ENCODE measurements around the gene RUNX1.

The RUNX1 gene

GRCh38 chr21:34764715-34765284, 284.3 kb downstream of the RUNX1 start:
- Histone ChIP-seq H3K4me1 (ENCODE audit: control insufficient read depth in 1 of 2, insufficient read depth in 2 of 2, low read length in 2 of 2) (no peaks in the 10 kb centered on the region), H4K91ac (ENCODE audit: low read depth, low read length) (no peak overlapping the region), H2AFZ (ENCODE audit: insufficient read depth, low read length, poor library complexity) (no peak overlapping the region), H4K8ac (ENCODE audit: low read depth, low read length) (no peak overlapping the region), H2BK5ac (ENCODE audit: low read depth, low read length, poor library complexity) (no peak overlapping the region), H3K4me2 (ENCODE audit: low read length) (no peak overlapping the region), H3K27me3 (ENCODE audit: insufficient read depth, low read length) (no peaks in the 10 kb centered on the region), H3K36me3 (ENCODE audit: control insufficient read depth in 1 of 2, insufficient read depth in 2 of 2, low read length in 2 of 2) (no peaks in the 10 kb centered on the region), H3K23ac (ENCODE audit: low read length) (no peak overlapping the region), H3K14ac (ENCODE audit: low read length) (no peak overlapping the region), H3K18ac (ENCODE audit: low read length) (no peak overlapping the region), H4K12ac (ENCODE audit: low read depth, low read length) (no peak overlapping the region), H3K4me3 (ENCODE audit: low read depth, low read length) (no peak overlapping the region), H2BK12ac (ENCODE audit: low read length) (no peak overlapping the region), H2BK120ac (ENCODE audit: insufficient read depth, low read length, poor library complexity) (no peak overlapping the region), H3K79me2 (ENCODE audit: control insufficient read depth, insufficient read depth, low read length, poor library complexity) (no peaks in the 10 kb centered on the region), H2AK5ac (ENCODE audit: low read length) (no peak overlapping the region), H3K9me3 (ENCODE audit: insufficient read depth, low read depth, low read length) (peaks cover 1% of the 10 kb centered on the region), H3K4ac (ENCODE audit: low read depth, low read length) (no peak overlapping the region), H3K27ac (ENCODE audit: low read depth, low read length) (no peak overlapping the region), H3K79me1 (ENCODE audit: low read length) (no peaks in the 10 kb centered on the region), H3K9ac (ENCODE audit: low read length) (no peak overlapping the region)
- WGBS (ENCODE audit: extremely low coverage, insufficient coverage, insufficient read length) = no CpG with 5 or more reads among the region's 3 CpGs
- no peak for DNase-seq

GRCh38 chr21:34762786-34763185, 286.3 kb downstream of the RUNX1 start:
- Histone ChIP-seq H3K4ac (ENCODE audit: low read depth, low read length) (no peak overlapping the region), H3K9me3 (ENCODE audit: insufficient read depth, low read depth, low read length) (peaks cover 1% of the 10 kb centered on the region), H3K4me2 (ENCODE audit: low read length) (no peak overlapping the region), H3K4me3 (ENCODE audit: low read depth, low read length) (no peak overlapping the region), H2AFZ (ENCODE audit: insufficient read depth, low read length, poor library complexity) (no peak overlapping the region), H3K18ac (ENCODE audit: low read length) (no peak overlapping the region), H3K79me2 (ENCODE audit: control insufficient read depth, insufficient read depth, low read length, poor library complexity) (no peaks in the 10 kb centered on the region), H4K91ac (ENCODE audit: low read depth, low read length) (no peak overlapping the region), H3K14ac (ENCODE audit: low read length) (no peak overlapping the region), H3K79me1 (ENCODE audit: low read length) (no peaks in the 10 kb centered on the region), H2AK5ac (ENCODE audit: low read length) (no peak overlapping the region), H3K27me3 (ENCODE audit: insufficient read depth, low read length) (no peaks in the 10 kb centered on the region), H2BK120ac (ENCODE audit: insufficient read depth, low read length, poor library complexity) (no peak overlapping the region), H2BK12ac (ENCODE audit: low read length) (no peak overlapping the region), H3K9ac (ENCODE audit: low read length) (no peak overlapping the region), H4K8ac (ENCODE audit: low read depth, low read length) (no peak overlapping the region), H3K36me3 (ENCODE audit: control insufficient read depth in 1 of 2, insufficient read depth in 2 of 2, low read length in 2 of 2) (no peaks in the 10 kb centered on the region), H3K23ac (ENCODE audit: low read length) (no peak overlapping the region), H3K27ac (ENCODE audit: low read depth, low read length) (no peak overlapping the region), H2BK5ac (ENCODE audit: low read depth, low read length, poor library complexity) (no peak overlapping the region), H4K12ac (ENCODE audit: low read depth, low read length) (no peak overlapping the region), H3K4me1 (ENCODE audit: control insufficient read depth in 1 of 2, insufficient read depth in 2 of 2, low read length in 2 of 2) (peaks cover 2 to 3% of the 10 kb centered on the region in 2 experiments)
- DNase-seq = no peak
- WGBS (ENCODE audit: extremely low coverage, insufficient coverage, insufficient read length) = no CpG with 5 or more reads among the region's 1 CpG

- H4K8ac ChIP-seq (ENCODE audit: low read depth, low read length) = no peak overlapping the region
- H3K4me1 ChIP-seq (ENCODE audit: control insufficient read depth in 1 of 2, insufficient read depth in 2 of 2, low read length in 2 of 2) = peaks cover 2 to 3% of the 10 kb centered on the region in 2 experiments
- H3K27ac ChIP-seq (ENCODE audit: low read depth, low read length) = no peak overlapping the region
- no peak for DNase-seq
- peaks cover 1% of the 10 kb centered on the region for H3K9me3 ChIP-seq (ENCODE audit: insufficient read depth, low read depth, low read length)
- H2BK12ac ChIP-seq (ENCODE audit: low read length) = no peak overlapping the region
- H2BK5ac ChIP-seq (ENCODE audit: low read depth, low read length, poor library complexity) = no peak overlapping the region
- H3K14ac ChIP-seq (ENCODE audit: low read length) = no peak overlapping the region
- H3K18ac ChIP-seq (ENCODE audit: low read length) = no peak overlapping the region
- H4K91ac ChIP-seq (ENCODE audit: low read depth, low read length) = no peak overlapping the region
- H3K36me3 ChIP-seq (ENCODE audit: control insufficient read depth in 1 of 2, insufficient read depth in 2 of 2, low read length in 2 of 2) = no peaks in the 10 kb centered on the region
- H3K4me2 ChIP-seq (ENCODE audit: low read length) = no peak overlapping the region
- H3K4me3 ChIP-seq (ENCODE audit: low read depth, low read length) = no peak overlapping the region
- no peak overlapping the region for H2AK5ac ChIP-seq (ENCODE audit: low read length)
- no peaks in the 10 kb centered on the region for H3K79me2 ChIP-seq (ENCODE audit: control insufficient read depth, insufficient read depth, low read length, poor library complexity)
- H3K23ac ChIP-seq (ENCODE audit: low read length) = no peak overlapping the region
- H3K79me1 ChIP-seq (ENCODE audit: low read length) = no peaks in the 10 kb centered on the region
- H2BK120ac ChIP-seq (ENCODE audit: insufficient read depth, low read length, poor library complexity) = no peak overlapping the region
- H3K9ac ChIP-seq (ENCODE audit: low read length) = no peak overlapping the region
- no peak overlapping the region for H2AFZ ChIP-seq (ENCODE audit: insufficient read depth, low read length, poor library complexity)
- no peaks in the 10 kb centered on the region for H3K27me3 ChIP-seq (ENCODE audit: insufficient read depth, low read length)
- no peak overlapping the region for H3K4ac ChIP-seq (ENCODE audit: low read depth, low read length)
- no CpG with 5 or more reads among the region's 2 CpGs for WGBS (ENCODE audit: extremely low coverage, insufficient coverage, insufficient read length)
- no peak overlapping the region for H4K12ac ChIP-seq (ENCODE audit: low read depth, low read length)
Measured at GRCh38 chr21:34761758-34762330, 287.3 kb downstream of the RUNX1 start.

DNA sequence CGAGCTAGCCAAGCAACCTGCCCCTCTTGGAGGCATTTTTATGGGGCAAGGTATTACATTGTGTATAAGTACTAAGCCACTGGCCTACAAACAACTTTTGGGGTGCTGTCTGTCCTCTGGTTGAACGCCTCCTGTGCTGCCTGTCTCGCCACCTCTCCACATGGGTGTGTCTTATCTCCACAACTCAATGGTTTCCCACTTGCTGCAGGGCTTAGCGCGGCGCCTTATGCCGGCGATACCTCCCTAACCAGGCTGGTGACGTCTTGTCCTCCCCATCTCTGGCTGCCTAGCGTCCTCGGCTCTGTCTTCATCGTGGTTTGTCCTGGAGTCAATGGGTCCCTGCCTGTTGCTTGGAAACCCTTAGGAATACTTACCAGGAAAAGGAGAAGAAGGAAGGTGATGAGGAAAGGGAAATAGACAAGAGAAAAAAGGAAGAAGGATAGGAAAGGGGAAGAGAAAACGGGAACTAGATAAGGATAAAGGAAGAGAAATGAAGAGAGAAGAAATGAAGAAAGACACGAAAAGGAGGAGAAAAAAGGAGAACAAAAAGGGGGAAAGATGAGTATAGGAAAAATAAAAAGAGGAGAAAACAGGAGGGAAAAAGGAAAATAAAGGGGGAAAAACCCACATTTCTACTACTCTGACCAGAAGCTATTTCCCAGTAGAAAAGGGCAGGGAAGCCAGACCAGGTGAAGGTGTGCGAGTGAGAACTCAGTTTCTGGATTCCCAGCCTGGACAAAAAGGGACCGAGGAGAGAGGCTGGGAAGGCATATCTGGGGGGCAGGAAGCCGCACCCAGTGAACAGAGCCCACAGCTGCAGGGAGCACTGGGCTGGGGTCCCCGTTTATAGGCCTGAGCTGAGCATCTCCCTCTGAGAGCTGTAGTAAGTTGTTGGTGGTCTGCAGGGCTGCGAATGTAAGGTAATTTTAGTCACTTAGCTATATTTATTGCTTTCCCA, 294.1 kb downstream of the RUNX1 start:
- no peak overlapping the region for H3K9ac ChIP-seq (ENCODE audit: low read length)
- no peak overlapping the region for H3K4ac ChIP-seq (ENCODE audit: low read depth, low read length)
- peaks cover 2 to 3% of the 10 kb centered on the region in 2 experiments for H3K4me1 ChIP-seq (ENCODE audit: control insufficient read depth in 1 of 2, insufficient read depth in 2 of 2, low read length in 2 of 2)
- no peaks in the 10 kb centered on the region for H3K27me3 ChIP-seq (ENCODE audit: insufficient read depth, low read length)
- H3K4me3 ChIP-seq (ENCODE audit: low read depth, low read length) = no peak overlapping the region
- no peak overlapping the region for H2BK120ac ChIP-seq (ENCODE audit: insufficient read depth, low read length, poor library complexity)
- H3K14ac ChIP-seq (ENCODE audit: low read length) = no peak overlapping the region
- no peak overlapping the region for H3K4me2 ChIP-seq (ENCODE audit: low read length)
- H3K79me2 ChIP-seq (ENCODE audit: control insufficient read depth, insufficient read depth, low read length, poor library complexity) = no peaks in the 10 kb centered on the region
- no peak overlapping the region for H4K91ac ChIP-seq (ENCODE audit: low read depth, low read length)
- H3K79me1 ChIP-seq (ENCODE audit: low read length) = no peaks in the 10 kb centered on the region
- no peak overlapping the region for H2BK12ac ChIP-seq (ENCODE audit: low read length)
- H2BK5ac ChIP-seq (ENCODE audit: low read depth, low read length, poor library complexity) = no peak overlapping the region
- no peaks in the 10 kb centered on the region for H3K9me3 ChIP-seq (ENCODE audit: insufficient read depth, low read depth, low read length)
- no peak overlapping the region for H2AK5ac ChIP-seq (ENCODE audit: low read length)
- no peak overlapping the region for H4K8ac ChIP-seq (ENCODE audit: low read depth, low read length)
- no peak overlapping the region for H4K12ac ChIP-seq (ENCODE audit: low read depth, low read length)
- WGBS (ENCODE audit: extremely low coverage, insufficient coverage, insufficient read length) = 100% methylated on average over 2 of the region's 19 CpGs
- no peak overlapping the region for H2AFZ ChIP-seq (ENCODE audit: insufficient read depth, low read length, poor library complexity)
- no peak overlapping the region for H3K18ac ChIP-seq (ENCODE audit: low read length)
- DNase-seq = no peak
- no peak overlapping the region for H3K27ac ChIP-seq (ENCODE audit: low read depth, low read length)
- no peak overlapping the region for H3K23ac ChIP-seq (ENCODE audit: low read length)
- H3K36me3 ChIP-seq (ENCODE audit: control insufficient read depth in 1 of 2, insufficient read depth in 2 of 2, low read length in 2 of 2) = no peaks in the 10 kb centered on the region
